M059J (cell line): ENCODE results near the gene MGAM2. TPM values are rescaled to one million over a fixed set of nuclear protein-coding genes. Genes with fewer than 3 reads are reported as not detected.

Experiments
- DNase-seq: peaks from one replicate; pipeline ENCODE4 v3.0.0-alpha.2; 2012; ENCODE audit warnings: low read depth
- total RNA-seq: library from RNA; depleted of rRNA; stranded (reverse); fragments of >200 nt; shearing (Covaris generic); gene quantifications from 2 replicates; pipeline ENCODE4 v1.2.3, GENCODE V29; 2014

The MGAM2 gene
- total RNA-seq, 1 experiment from 2014 or later: not detected

DNA sequence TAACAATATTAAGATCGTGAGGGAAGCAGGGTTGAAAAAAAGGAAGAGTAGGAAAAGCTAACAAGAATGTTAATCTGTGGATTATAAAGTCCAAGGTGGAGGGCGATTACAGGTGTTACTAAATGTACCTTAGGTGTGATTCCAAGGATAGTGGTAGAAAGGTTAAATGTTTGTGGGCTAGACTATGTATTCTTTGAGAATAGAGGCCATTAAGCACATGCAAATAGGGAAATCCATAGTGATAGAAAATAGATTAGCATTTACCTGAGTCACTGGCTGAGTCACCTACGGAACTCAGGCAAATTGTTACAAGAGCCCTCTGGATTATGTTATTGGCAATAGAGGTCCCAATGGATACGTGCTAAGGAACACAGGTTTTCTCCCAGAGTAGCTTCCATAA is 9.0 kb downstream of the MGAM2 start:
- no peak for DNase-seq

- no peak for DNase-seq
Observed at GRCh38 chr7:142123184-142123583, 11.7 kb downstream of the MGAM2 start.

DNA sequence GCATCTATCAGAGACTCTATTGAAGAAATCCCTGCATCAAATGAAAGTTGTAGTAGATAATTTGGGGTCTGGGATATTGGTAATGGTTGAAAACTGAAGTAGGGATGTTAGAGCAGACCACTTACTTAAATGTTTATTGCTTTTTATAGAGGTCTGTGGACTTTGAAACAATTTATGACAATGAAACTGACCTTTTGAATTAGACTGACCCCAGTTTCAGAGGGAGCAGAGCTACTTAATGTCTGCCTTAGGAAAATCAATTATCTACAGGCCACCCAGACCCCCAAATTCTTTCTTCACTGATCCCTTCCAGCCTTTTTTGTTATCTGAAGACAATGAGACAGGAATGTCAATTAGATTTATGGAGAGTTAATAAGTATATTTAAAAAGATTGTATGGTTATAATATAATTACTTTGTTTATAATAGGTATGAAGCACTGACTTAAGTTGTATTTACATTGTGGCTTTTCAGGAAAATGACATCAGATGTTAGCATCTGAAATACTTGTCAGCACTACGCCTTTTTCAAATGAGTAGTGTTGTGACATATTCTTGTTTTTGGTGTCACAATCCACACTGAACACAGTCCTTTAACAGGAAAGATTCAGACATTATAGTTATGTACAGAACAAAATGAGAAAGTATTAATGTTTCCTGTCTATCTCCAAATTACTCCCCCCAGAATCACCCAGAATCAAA is 13.9 kb downstream of the MGAM2 start:
- DNase-seq: no peak

DNA sequence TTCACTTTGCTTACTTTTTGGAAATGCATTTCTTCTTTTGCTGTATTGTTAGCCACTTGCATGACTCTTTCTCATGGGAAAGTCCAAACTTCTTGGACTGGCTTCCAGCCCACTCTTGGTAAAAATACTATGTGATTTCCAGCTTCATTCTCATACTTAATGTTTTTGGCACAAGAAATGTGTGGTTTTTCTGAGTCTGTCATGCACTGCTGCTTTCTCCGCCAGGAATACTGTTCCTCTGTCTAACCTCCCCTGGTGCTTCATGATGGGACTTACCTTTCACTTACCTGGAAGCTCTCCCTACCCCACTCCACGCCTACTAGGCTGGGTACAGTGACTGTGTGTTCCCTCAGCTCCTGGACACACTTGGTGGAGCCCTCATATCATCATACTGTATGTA is 18.7 kb downstream of the MGAM2 start:
- no peak for DNase-seq

GRCh38 chr7:142131439-142132185 is 20.1 kb downstream of the MGAM2 start:
- no peak for DNase-seq

DNA sequence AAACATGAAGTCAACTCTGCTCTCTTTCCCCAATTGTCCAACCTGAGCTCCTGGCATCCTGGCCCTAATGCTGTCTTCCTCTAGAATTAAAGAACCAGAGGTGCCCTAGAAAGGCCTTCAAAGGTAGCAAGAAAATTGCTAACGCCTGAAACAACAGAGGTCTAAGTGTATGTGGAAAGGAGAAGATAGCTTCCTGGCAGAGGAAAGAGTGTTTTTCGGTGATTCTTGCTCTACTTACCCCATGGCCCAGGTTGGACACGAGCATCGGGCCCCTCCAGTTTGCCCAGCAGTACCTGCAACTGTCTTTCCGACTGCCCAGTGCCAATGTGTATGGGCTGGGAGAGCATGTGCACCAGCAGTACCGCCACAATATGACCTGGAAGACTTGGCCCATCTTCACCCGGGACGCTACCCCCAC is 22.2 kb downstream of the MGAM2 start:
- no peak for DNase-seq

DNA sequence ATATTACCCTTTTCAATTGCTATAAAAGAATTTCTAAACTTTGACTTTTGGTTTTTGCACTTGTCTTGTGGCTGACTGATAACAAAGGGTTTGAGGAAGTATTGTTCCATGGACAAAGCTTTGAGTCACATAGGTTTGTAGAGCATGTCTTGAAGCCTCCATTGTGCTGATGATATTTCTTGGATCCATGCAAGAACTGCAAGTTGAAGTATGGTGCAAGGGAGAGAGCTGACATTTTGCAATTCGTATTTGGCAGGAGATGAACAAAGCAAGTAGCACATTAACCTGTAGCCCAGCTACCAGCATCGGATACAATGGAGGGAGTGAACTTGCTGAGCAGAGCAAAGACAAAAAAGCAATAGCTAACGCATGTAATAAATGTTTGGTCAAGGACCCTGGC is 23.4 kb downstream of the MGAM2 start:
- DNase-seq: no peak

- no peak for DNase-seq
Observed at GRCh38 chr7:142138996-142139395, 27.5 kb downstream of the MGAM2 start.

- no peak for DNase-seq
Observed at GRCh38 chr7:142139597-142140400, 28.3 kb downstream of the MGAM2 start.

- DNase-seq: no peak
Observed at GRCh38 chr7:142140401-142140959, 29.0 kb downstream of the MGAM2 start.

- no peak for DNase-seq
Observed at GRCh38 chr7:142142702-142143101, 31.2 kb downstream of the MGAM2 start.

GRCh38 chr7:142146124-142146523 is 34.6 kb downstream of the MGAM2 start:
- no peak for DNase-seq

GRCh38 chr7:142150356-142150755 is 38.8 kb downstream of the MGAM2 start:
- DNase-seq: no peak

GRCh38 chr7:142150869-142151268 is 39.4 kb downstream of the MGAM2 start:
- DNase-seq: no peak

DNA sequence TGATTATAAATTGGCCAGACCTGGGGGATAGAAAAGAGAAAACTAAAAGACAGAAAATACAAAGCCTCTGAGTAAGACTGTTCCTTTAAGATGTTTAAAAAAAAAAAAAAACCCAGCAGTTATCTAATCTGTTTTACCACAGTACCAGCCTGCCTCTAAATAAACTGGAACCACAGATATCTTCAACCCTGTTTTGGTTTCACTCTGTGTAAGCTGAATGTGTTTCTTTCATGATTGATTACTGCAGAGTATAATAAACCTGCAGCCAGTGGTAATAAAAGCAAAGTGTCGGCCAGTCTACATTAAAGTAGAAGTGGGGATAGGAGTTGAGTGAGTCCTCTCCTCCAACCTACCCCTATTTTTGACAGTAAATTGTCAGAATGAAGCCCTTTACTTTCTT is 40.6 kb downstream of the MGAM2 start:
- no peak for DNase-seq

DNA sequence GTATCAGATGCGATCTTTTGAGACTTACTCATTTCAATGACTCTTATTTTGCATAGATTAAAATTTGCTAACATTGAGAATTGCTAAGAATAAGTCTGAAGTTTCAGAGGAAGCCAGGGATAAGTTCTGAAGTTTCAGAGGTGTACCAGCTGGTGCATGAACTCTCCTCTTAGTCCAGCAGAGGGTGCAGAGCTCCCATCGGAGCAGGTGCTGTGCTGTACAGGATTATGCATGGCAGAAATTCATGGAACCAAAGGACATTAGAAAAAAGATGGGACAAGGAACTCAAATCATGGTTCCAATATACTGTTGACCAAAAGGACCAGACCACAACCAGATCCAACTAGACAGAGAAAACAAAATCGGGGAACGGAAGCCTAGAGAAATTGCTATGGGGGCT is 41.9 kb downstream of the MGAM2 start:
- DNase-seq: peak; percentile 41

DNA sequence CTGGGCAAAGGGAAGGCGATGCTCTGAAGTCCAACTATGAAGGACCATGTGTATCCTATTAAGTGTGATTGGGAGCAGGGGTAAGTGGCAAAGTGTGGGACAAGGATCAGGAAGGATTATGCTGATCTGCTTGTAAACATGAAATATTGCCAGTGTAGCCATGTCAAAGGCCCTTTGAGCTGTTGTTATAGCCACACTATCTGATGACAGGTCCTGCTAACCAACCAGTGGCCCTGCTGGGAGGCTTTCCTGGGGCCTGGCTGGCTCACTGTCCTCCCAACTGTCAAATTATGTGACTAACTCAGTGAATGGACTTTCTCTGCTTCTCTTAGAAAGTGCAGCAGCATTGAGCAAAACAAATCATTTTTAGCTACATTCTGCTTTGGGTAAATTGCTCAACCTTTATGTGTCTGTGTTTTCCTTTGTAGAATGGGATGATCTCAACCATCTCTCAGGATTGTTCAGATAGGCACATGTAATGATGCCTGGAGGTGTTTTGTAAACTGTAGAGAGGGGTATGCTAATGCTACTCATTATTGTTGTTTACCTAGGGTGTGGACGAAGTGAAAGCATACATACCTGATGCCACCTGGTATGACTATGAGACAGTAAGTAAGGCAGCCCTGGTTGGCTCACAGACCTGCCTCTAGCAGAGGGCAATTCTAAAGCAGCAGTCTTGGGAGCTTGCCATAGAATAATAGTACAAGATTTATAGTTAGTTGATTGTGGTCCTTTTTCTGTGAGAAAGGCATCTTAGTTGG is 47.4 kb downstream of the MGAM2 start:
- DNase-seq: no peak

DNA sequence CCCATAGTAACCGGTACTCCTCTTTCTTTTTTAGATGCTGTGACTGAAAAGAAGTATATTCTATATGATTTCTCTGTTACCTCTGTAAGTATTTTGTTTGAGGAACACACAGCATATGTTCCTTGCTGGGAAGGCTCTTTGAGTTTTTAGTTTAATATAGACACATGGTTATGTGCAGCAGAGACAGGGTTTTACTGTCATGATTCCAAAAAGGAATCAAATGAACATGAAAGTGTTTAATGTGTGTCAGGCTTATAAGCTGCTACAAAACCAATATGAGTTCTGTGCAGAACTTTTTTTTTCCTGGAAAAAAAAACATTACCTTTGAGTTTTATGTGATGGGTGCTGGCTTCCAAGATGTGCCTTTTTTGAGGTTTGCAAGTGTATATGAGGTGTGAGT is 50.4 kb downstream of the MGAM2 start:
- DNase-seq: no peak

DNA sequence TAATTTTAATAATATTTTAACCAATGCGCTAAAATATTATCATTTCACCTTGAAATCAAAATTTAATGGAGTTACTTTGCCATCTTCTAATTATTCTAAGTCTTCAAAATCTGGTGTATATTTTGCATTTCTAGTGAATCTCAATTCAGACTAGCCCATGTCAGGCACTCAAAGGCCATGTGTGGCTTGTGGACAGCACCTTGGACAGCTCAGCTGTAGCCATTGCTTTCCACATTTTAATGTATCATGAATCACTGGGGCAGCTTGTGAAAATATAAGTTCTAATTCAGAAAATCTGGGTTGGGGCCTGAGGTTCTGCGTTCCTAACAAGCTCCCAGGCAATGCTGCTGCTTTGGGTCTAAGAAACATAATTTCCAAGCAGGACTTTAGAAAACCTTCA is 57.2 kb downstream of the MGAM2 start:
- peak; percentile 28 for DNase-seq

- no peak for DNase-seq
Observed at GRCh38 chr7:142172932-142173331, 61.4 kb downstream of the MGAM2 start.

DNA sequence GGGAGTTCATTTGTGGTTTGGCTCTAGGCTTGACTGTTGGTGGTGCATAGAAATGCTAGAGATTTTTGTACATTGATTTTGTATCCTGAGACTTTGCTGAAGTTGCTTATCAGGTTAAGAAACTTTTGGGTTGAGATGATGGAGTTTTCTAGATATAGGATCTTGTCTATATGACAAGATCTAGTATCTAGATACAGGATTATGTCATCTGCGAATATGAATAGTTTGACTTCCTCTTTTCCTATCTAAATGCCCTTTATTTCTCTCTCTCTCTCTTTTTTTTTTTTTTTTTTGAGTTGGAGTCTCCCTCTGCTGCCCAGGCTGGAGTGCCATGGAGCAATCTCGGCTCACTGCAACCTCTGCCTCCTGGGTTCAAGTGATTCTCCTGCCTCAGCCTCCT is 62.9 kb downstream of the MGAM2 start:
- DNase-seq: no peak

GRCh38 chr7:142175594-142175993 is 64.1 kb downstream of the MGAM2 start:
- no peak for DNase-seq
